HG03460 (cell line): ENCODE measurements around the gene DEPDC5.
"Not testable (repeated sequence)": the region's sequence is repeated elsewhere in the genome, so short reads cannot be mapped to it uniquely, and the experiment has no call there.

Experiments used
- ATAC-seq: cut with Tn5 transposase; IDR thresholded peaks from one replicate; pipeline ENCODE4 v1.9.1; 2021; ENCODE audit not compliant: unreplicated experiment

The DEPDC5 gene

GRCh38 chr22:31748490-31748889, 5.3 kb upstream of the DEPDC5 start:
- no peak for ATAC-seq

- ATAC-seq, result peak; percentile 54
Measured at GRCh38 chr22:31749636-31750364, 4.0 kb upstream of the DEPDC5 start, which contains the start of gene PRR14L. TSS of gene PRR14L (minus strand) at chr22:31750132. CDS start at chr22:31738860, 11,272 bp downstream.

GRCh38 chr22:31750365-31751284, 3.2 kb upstream of the DEPDC5 start:
- no peak for ATAC-seq

GRCh38 chr22:31752096-31752847, 1.5 kb upstream of the DEPDC5 start:
- no peak for ATAC-seq

- peak; percentile 7 for ATAC-seq
Measured at GRCh38 chr22:31753005-31753633, 700 bp upstream of the DEPDC5 start.

GRCh38 chr22:31754813-31755212, 994 bp downstream of the DEPDC5 start:
- ATAC-seq, result no peak

- ATAC-seq, result no peak
Measured at GRCh38 chr22:31757265-31757664, 3.4 kb downstream of the DEPDC5 start.

- not testable (repeated sequence) for ATAC-seq
Measured at GRCh38 chr22:31758860-31759259, 5.0 kb downstream of the DEPDC5 start.

GRCh38 chr22:31764785-31765184, 11.0 kb downstream of the DEPDC5 start:
- no peak for ATAC-seq

- ATAC-seq, result no peak
Measured at GRCh38 chr22:31768422-31769059, 14.7 kb downstream of the DEPDC5 start.

- ATAC-seq, result no peak
Measured at GRCh38 chr22:31773416-31773815, 19.6 kb downstream of the DEPDC5 start.

GRCh38 chr22:31776231-31776630, 22.4 kb downstream of the DEPDC5 start:
- ATAC-seq, result no peak

- no peak for ATAC-seq
Measured at GRCh38 chr22:31789803-31790202, 36.0 kb downstream of the DEPDC5 start.

- ATAC-seq, result no peak
Measured at GRCh38 chr22:31790240-31790639, 36.4 kb downstream of the DEPDC5 start.

- ATAC-seq, result not testable (repeated sequence)
Measured at GRCh38 chr22:31799358-31799757, 45.5 kb downstream of the DEPDC5 start.

GRCh38 chr22:31800065-31800464, 46.2 kb downstream of the DEPDC5 start:
- ATAC-seq, result no peak

- ATAC-seq, result not testable (repeated sequence)
Measured at GRCh38 chr22:31800861-31801260, 47.0 kb downstream of the DEPDC5 start.

GRCh38 chr22:31802575-31802974, 48.8 kb downstream of the DEPDC5 start:
- no peak for ATAC-seq

GRCh38 chr22:31806751-31807150, 52.9 kb downstream of the DEPDC5 start:
- ATAC-seq, result no peak

- no peak for ATAC-seq
Measured at GRCh38 chr22:31812977-31813605, 59.3 kb downstream of the DEPDC5 start.
